Calu3 (cell line): Measurements from ENCODE around the gene PLCL2. TPM values are rescaled to one million over a fixed set of nuclear protein-coding genes. Genes with fewer than 3 reads are reported as not detected.

Source experiments
- BruUV-seq: library from RNA; stranded (reverse); fragments of 400-500 nt; replicated peaks from 2 replicates; lab custom pipeline; 2021; lab: Mats Ljungman, UMichigan
- CTCF ChIA-PET: fragments of 300-600 bp; sonication (Branson Sonifier 250); formaldehyde crosslinking; loops from one replicate; lab custom pipeline; 2022; ENCODE audit warnings: antibody characterized with exemption; lab: Charles Lee
- DNase-seq: peaks from one replicate; pipeline ENCODE4 v3.0.0; 2022
- H3K27ac Mint-ChIP-seq: one replicate; pipeline ENCODE4 v1.8.0; 2022; ENCODE audit warnings: mixed read lengths; ENCODE audit not compliant: unreplicated experiment
- H3K27me3 Mint-ChIP-seq: one replicate; pipeline ENCODE4 v1.8.0; 2022; ENCODE audit warnings: mixed read lengths; ENCODE audit not compliant: unreplicated experiment
- H3K36me3 Mint-ChIP-seq: one replicate; pipeline ENCODE4 v1.8.0; 2022; ENCODE audit warnings: mild to moderate bottlenecking, moderate library complexity, mixed read lengths; ENCODE audit not compliant: insufficient read depth, unreplicated experiment
- H3K4me1 Mint-ChIP-seq: one replicate; pipeline ENCODE4 v1.8.0; 2022; ENCODE audit warnings: mild to moderate bottlenecking, low read depth, mixed read lengths; ENCODE audit not compliant: unreplicated experiment
- H3K4me3 Mint-ChIP-seq: one replicate; pipeline ENCODE4 v1.8.0; 2022; ENCODE audit warnings: mild to moderate bottlenecking, low read depth, moderate library complexity, mixed read lengths; ENCODE audit not compliant: unreplicated experiment
- H3K9me3 Mint-ChIP-seq: one replicate; pipeline ENCODE4 v1.8.0; 2022; ENCODE audit warnings: low read depth, mixed read lengths; ENCODE audit not compliant: unreplicated experiment
- intact Hi-C: fragments of 100-400 bp; cut with micrococcal nuclease; formaldehyde crosslinking; loops from one replicate; pipeline ENCODE4 v1.10.0; 2022; ENCODE audit not compliant: unreplicated experiment
- total RNA-seq: library from RNA; stranded (reverse); gene quantifications from 2 replicates; pipeline ENCODE4 v1.2.3, GENCODE V29; 2022
- TF ChIP-seq, protein P1 (sequence below): fragments of 200-600 bp; IDR thresholded peaks from one replicate; pipeline ENCODE4 v1.8.0; 2022; ENCODE audit warnings: antibody characterized with exemption; ENCODE audit not compliant: unreplicated experiment

Gene PLCL2
- total RNA-seq, 1 experiment from 2014 or later: 5.8 TPM

DNA sequence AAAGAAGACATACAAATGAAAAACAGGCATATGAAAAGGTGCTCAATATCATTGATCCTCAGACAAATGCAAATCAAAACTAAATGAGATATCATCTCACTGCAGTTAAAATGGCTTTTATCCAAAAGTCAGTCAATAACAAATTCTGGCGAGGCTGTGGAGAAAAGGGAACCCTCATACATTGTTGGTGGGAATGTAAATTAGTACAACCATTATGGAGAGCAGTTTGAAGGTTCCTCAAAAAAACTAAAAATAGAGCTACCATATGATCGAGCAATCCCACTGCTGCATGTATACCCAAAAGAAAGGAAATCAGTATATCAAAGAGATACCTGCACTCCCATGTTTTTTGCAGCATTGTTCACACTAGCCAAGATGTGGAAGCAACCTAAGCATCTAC lies 165.8 kb downstream of the PLCL2 start:
- Mint-ChIP-seq H3K4me3 (no peak overlapping the region), H3K36me3 (no peaks in the 10 kb centered on the region), H3K9me3 (peaks cover 5% of the 10 kb centered on the region), H3K27me3 (no peaks in the 10 kb centered on the region), H3K27ac (no peak overlapping the region), H3K4me1 (peaks cover 5% of the 10 kb centered on the region)
- intact Hi-C loops: no loop called here
- no TSS peak for BruUV-seq
- TF ChIP-seq, protein P1, sequence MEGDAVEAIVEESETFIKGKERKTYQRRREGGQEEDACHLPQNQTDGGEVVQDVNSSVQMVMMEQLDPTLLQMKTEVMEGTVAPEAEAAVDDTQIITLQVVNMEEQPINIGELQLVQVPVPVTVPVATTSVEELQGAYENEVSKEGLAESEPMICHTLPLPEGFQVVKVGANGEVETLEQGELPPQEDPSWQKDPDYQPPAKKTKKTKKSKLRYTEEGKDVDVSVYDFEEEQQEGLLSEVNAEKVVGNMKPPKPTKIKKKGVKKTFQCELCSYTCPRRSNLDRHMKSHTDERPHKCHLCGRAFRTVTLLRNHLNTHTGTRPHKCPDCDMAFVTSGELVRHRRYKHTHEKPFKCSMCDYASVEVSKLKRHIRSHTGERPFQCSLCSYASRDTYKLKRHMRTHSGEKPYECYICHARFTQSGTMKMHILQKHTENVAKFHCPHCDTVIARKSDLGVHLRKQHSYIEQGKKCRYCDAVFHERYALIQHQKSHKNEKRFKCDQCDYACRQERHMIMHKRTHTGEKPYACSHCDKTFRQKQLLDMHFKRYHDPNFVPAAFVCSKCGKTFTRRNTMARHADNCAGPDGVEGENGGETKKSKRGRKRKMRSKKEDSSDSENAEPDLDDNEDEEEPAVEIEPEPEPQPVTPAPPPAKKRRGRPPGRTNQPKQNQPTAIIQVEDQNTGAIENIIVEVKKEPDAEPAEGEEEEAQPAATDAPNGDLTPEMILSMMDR: no peak
- CTCF ChIA-PET: no interaction called here
- DNase-seq: no peak

DNA sequence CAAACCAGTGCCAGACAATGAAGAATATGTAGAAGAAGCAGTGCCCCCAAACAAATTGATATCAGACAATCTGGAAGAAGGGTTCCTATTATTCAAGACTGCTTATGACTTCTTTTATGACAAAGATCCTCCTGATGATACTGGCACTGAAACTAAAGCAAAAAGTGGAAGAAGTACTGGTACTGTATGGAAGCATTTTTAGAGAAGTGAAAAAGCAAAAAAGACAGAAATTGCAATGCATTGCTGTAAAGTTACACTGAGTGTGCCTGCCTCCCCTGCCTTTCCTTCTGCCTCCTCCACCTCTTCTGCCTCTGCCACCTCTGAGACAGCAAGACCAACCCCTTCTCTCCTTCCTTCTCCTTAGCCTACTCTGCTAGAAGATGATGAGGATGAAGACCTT lies 167.6 kb downstream of the PLCL2 start:
- BruUV-seq: no TSS peak
- TF ChIP-seq, protein P1: no peak
- intact Hi-C loops: no loop called here
- no peak overlapping the region for H3K27ac Mint-ChIP-seq
- peaks cover 7% of the 10 kb centered on the region for H3K9me3 Mint-ChIP-seq
- no peak overlapping the region for H3K4me3 Mint-ChIP-seq
- H3K36me3 Mint-ChIP-seq: no peaks in the 10 kb centered on the region
- H3K27me3 Mint-ChIP-seq: no peaks in the 10 kb centered on the region
- CTCF ChIA-PET: interaction anchor here (0.6 to 0.8 kb wide), 2 partner anchors 13 to 107 kb away, joined by 3 to 4 read pairs; no protein-coding TSS in a partner anchor
- no peak for DNase-seq
- no peaks in the 10 kb centered on the region for H3K4me1 Mint-ChIP-seq

DNA sequence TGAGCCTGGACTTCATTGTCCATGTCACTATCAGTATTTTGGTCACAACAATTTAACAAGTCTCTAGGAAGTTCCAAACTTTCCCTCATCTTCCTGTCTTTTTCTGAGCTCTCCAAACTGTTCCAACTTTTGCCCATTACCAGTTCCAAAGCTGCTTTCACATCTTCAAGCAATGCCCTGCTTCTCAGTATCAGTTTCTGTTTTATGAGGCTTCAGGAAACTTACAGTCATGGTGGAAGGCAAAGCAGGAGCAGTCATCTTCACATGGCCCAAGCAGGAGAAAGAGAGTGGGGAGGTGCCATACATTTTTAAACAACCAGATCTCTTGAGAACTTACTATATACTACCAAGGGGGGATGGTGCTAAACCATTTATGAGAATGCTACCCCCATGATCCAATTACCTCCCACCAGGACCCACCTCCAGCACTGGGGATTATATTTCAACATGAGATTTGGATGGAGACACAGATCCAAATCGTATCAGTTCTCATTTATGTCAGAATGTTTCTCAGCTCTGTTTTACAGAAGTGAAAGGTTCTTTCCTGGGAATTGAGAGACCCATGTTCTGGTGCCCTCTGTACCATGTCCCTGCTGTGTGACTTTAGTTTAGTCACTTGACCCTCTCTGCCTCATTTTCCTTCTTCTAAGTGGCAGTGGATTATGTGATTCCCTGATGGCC lies 169.7 kb downstream of the PLCL2 start:
- H3K4me3 Mint-ChIP-seq: no peak overlapping the region
- H3K27me3 Mint-ChIP-seq: no peaks in the 10 kb centered on the region
- DNase-seq: no peak
- intact Hi-C loops: no loop called here
- no peaks in the 10 kb centered on the region for H3K36me3 Mint-ChIP-seq
- H3K9me3 Mint-ChIP-seq: peaks cover 7% of the 10 kb centered on the region
- TF ChIP-seq, protein P1: no peak
- CTCF ChIA-PET: no interaction called here
- no peak overlapping the region for H3K27ac Mint-ChIP-seq
- H3K4me1 Mint-ChIP-seq: no peaks in the 10 kb centered on the region
- no TSS peak for BruUV-seq

DNA sequence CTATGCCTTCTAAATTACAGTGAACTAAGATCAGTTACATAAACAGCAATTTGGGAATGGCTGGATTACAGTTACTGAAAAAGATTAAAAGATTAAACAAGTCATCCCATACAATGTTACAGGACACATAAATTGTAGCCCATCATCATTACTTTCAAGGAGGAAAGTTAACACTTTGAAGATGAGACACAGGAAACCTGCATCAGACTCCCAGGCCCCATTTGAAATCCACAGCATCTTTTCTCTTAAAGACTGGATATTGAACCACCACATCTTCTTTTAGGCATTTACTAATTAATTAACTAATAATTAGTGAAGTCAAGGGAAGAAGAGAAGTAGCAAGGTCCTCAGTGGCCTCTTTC lies 170.2 kb downstream of the PLCL2 start:
- H3K27me3 Mint-ChIP-seq: no peaks in the 10 kb centered on the region
- no peak overlapping the region for H3K27ac Mint-ChIP-seq
- no TSS peak for BruUV-seq
- H3K4me3 Mint-ChIP-seq: no peak overlapping the region
- H3K9me3 Mint-ChIP-seq: peaks cover 7% of the 10 kb centered on the region
- DNase-seq: no peak
- H3K4me1 Mint-ChIP-seq: no peaks in the 10 kb centered on the region
- no peaks in the 10 kb centered on the region for H3K36me3 Mint-ChIP-seq
- TF ChIP-seq, protein P1: no peak
- CTCF ChIA-PET: no interaction called here
- intact Hi-C loops: no loop called here
